CD1c-positive myeloid dendritic cell (primary cell): ENCODE results near the gene NTNG2.

ENCODE experiments used
- DNase-seq: peaks from one replicate; pipeline ENCODE4 v3.0.0-alpha.2; 2016; ENCODE audit errors: extremely low spot score

Gene NTNG2

GRCh38 chr9:132201780-132202703 lies 40.2 kb downstream of the NTNG2 start:
- no peak for DNase-seq

GRCh38 chr9:132204883-132205282 lies 43.0 kb downstream of the NTNG2 start:
- no peak for DNase-seq

- no peak for DNase-seq
Measured at GRCh38 chr9:132207215-132207614, 45.4 kb downstream of the NTNG2 start.

GRCh38 chr9:132207839-132208615 lies 46.2 kb downstream of the NTNG2 start:
- DNase-seq = no peak

GRCh38 chr9:132209228-132209627 lies 47.4 kb downstream of the NTNG2 start:
- DNase-seq = no peak

GRCh38 chr9:132210472-132211145 lies 48.8 kb downstream of the NTNG2 start:
- DNase-seq = no peak

GRCh38 chr9:132211570-132211969 lies 49.7 kb downstream of the NTNG2 start:
- no peak for DNase-seq

- no peak for DNase-seq
Measured at GRCh38 chr9:132214027-132214622, 52.3 kb downstream of the NTNG2 start.

- DNase-seq = peak; percentile 60
Measured at GRCh38 chr9:132216861-132217619, 55.2 kb downstream of the NTNG2 start.

- no peak for DNase-seq
Measured at GRCh38 chr9:132218208-132218607, 56.4 kb downstream of the NTNG2 start.

- DNase-seq = no peak
Measured at GRCh38 chr9:132221941-132222340, 60.1 kb downstream of the NTNG2 start.

GRCh38 chr9:132224645-132225044 lies 62.8 kb downstream of the NTNG2 start:
- no peak for DNase-seq

GRCh38 chr9:132226571-132227430 lies 64.9 kb downstream of the NTNG2 start:
- DNase-seq = no peak

GRCh38 chr9:132228062-132228461 lies 66.2 kb downstream of the NTNG2 start:
- DNase-seq = no peak

- no peak for DNase-seq
Measured at GRCh38 chr9:132230605-132231004, 68.7 kb downstream of the NTNG2 start.

GRCh38 chr9:132231019-132231701 lies 69.3 kb downstream of the NTNG2 start:
- DNase-seq = no peak

- DNase-seq = no peak
Measured at GRCh38 chr9:132232522-132232921, 70.7 kb downstream of the NTNG2 start.

GRCh38 chr9:132233138-132233537 lies 71.3 kb downstream of the NTNG2 start:
- DNase-seq = no peak

- no peak for DNase-seq
Measured at GRCh38 chr9:132234535-132234934, 72.7 kb downstream of the NTNG2 start.

GRCh38 chr9:132235125-132235524 lies 73.3 kb downstream of the NTNG2 start:
- no peak for DNase-seq
